H9 (cell line): ENCODE measurements around the gene ZNFX1. TPM values are rescaled to one million over a fixed set of nuclear protein-coding genes. Genes with fewer than 3 reads are reported as not detected.

ENCODE experiments used
- DNase-seq: peaks from one replicate; pipeline ENCODE4 v3.0.0-alpha.2; 2017
- H2AFZ ChIP-seq: one replicate; pipeline ENCODE4 v1.6.1; 2013; ENCODE audit warnings: mild to moderate bottlenecking, low read length, control low read depth, moderate library complexity
- H2AK5ac ChIP-seq: 2 replicates; pipeline ENCODE4 v1.6.1; 2013; ENCODE audit warnings: low read length, control low read depth, mixed read lengths; ENCODE audit not compliant: insufficient read length
- H2BK120ac ChIP-seq: one replicate; pipeline ENCODE4 v1.6.1; 2013; ENCODE audit warnings: low read depth, mild to moderate bottlenecking, low read length, control low read depth, inconsistent platforms; ENCODE audit not compliant: poor library complexity, severe bottlenecking
- H2BK12ac ChIP-seq: 2 replicates; pipeline ENCODE4 v1.6.1; 2013; ENCODE audit warnings: low read length, control low read depth, mixed read lengths, low read depth; ENCODE audit not compliant: insufficient read length
- H2BK15ac ChIP-seq: 2 replicates; pipeline ENCODE4 v1.6.1; 2013; ENCODE audit warnings: low read depth, low read length, control low read depth
- H2BK20ac ChIP-seq: one replicate; pipeline ENCODE4 v1.6.1; 2013; ENCODE audit warnings: low read depth, mild to moderate bottlenecking, low read length, control low read depth, inconsistent platforms; ENCODE audit not compliant: poor library complexity, severe bottlenecking
- H2BK5ac ChIP-seq: 2 replicates; pipeline ENCODE4 v1.6.1; 2013; ENCODE audit warnings: low read length, control low read depth, mixed read lengths; ENCODE audit not compliant: insufficient read length
- H3K14ac ChIP-seq: 2 replicates; pipeline ENCODE4 v1.6.1; 2013; ENCODE audit warnings: low read length, control low read depth; ENCODE audit not compliant: insufficient read depth
- H3K18ac ChIP-seq: 2 replicates; pipeline ENCODE4 v1.6.1; 2013; ENCODE audit warnings: low read depth, mild to moderate bottlenecking, mixed read lengths, low read length, control low read depth; ENCODE audit not compliant: insufficient read length
- H3K23ac ChIP-seq: 2 replicates; pipeline ENCODE4 v1.6.1; 2013; ENCODE audit warnings: low read length, control low read depth, mixed read lengths, low read depth; ENCODE audit not compliant: insufficient read length
- H3K23me2 ChIP-seq: 2 replicates; pipeline ENCODE4 v1.6.1; 2013; ENCODE audit warnings: low read depth, mild to moderate bottlenecking, mixed read lengths, low read length, control low read depth; ENCODE audit not compliant: insufficient read length, poor library complexity, severe bottlenecking
- H3K27ac ChIP-seq: 2 replicates; pipeline ENCODE4 v1.5.1; 2013; ENCODE audit warnings: low read length, control low read depth, mixed read lengths, low read depth; ENCODE audit not compliant: insufficient read length
- H3K27me3 ChIP-seq: 2 replicates; pipeline ENCODE4 v1.6.1; 2013; ENCODE audit warnings: low read length, control low read depth, inconsistent platforms; ENCODE audit not compliant: insufficient read depth
- H3K4ac ChIP-seq: 2 replicates; pipeline ENCODE4 v1.6.1; 2013; ENCODE audit warnings: low read depth, mild to moderate bottlenecking, control low read depth, inconsistent platforms, low read length, moderate library complexity
- H3K4me1 ChIP-seq: 2 replicates; pipeline ENCODE4 v1.6.1; 2013; ENCODE audit warnings: low read length, control low read depth, inconsistent platforms; ENCODE audit not compliant: insufficient read depth
- H3K4me2 ChIP-seq: 2 replicates; pipeline ENCODE4 v1.6.1; 2013; ENCODE audit warnings: low read length, control low read depth, mixed read lengths; ENCODE audit not compliant: insufficient read length, insufficient read depth
- H3K56ac ChIP-seq: 2 replicates; pipeline ENCODE4 v1.6.1; 2013; ENCODE audit warnings: low read depth, mild to moderate bottlenecking, mixed read lengths, low read length, control low read depth; ENCODE audit not compliant: insufficient read length
- H3K79me1 ChIP-seq: 2 replicates; pipeline ENCODE4 v1.6.1; 2013; ENCODE audit warnings: low read depth, mild to moderate bottlenecking, moderate library complexity, low read length, control low read depth, inconsistent platforms; ENCODE audit not compliant: insufficient read depth, poor library complexity, severe bottlenecking
- H3K79me2 ChIP-seq: 2 replicates; pipeline ENCODE4 v1.6.1; 2013; ENCODE audit warnings: low read length, control low read depth, inconsistent platforms; ENCODE audit not compliant: insufficient read depth
- H3K9ac ChIP-seq: 2 replicates; pipeline ENCODE4 v1.6.1; 2013; ENCODE audit warnings: low read length, control low read depth, mixed read lengths; ENCODE audit not compliant: insufficient read length; ENCODE audit errors: extremely low read depth
- H3K9me3 ChIP-seq: one replicate; pipeline ENCODE4 v1.6.1; 2013; ENCODE audit warnings: low read depth, low read length, inconsistent platforms; ENCODE audit not compliant: control insufficient read depth
- H3T11ph ChIP-seq: one replicate; pipeline ENCODE4 v1.6.1; 2013; ENCODE audit warnings: mild to moderate bottlenecking, low read length, control low read depth, inconsistent platforms
- H4K20me1 ChIP-seq: one replicate; pipeline ENCODE4 v1.6.1; 2013; ENCODE audit not compliant: control insufficient read depth, insufficient read length, insufficient read depth
- H4K5ac ChIP-seq: 2 replicates; pipeline ENCODE4 v1.6.1; 2013; ENCODE audit warnings: low read depth, mild to moderate bottlenecking, mixed read lengths, low read length, control low read depth; ENCODE audit not compliant: insufficient read length
- H4K8ac ChIP-seq: replicated peaks from 2 replicates; pipeline ENCODE4 v1.6.1; 2013; ENCODE audit warnings: low read length, control low read depth, mixed read lengths, low read depth; ENCODE audit not compliant: insufficient read length
- H4K91ac ChIP-seq: 2 replicates; pipeline ENCODE4 v1.6.1; 2013; ENCODE audit warnings: low read depth, mild to moderate bottlenecking, moderate library complexity, mixed read lengths, low read length, control low read depth; ENCODE audit not compliant: insufficient read length
- H3K27ac Mint-ChIP-seq, 3 experiments: 2 replicates in 2 of 3; 3 replicates in 1 of 3; pipeline ENCODE4 v1.8.0; 2020 to 2021; ENCODE audit warnings: mixed read lengths in 3 of 3, mild to moderate bottlenecking in 1 of 3, moderate library complexity in 1 of 3
- H3K27me3 Mint-ChIP-seq: 2 replicates; pipeline ENCODE4 v1.8.0; 2021; ENCODE audit warnings: low read depth, mild to moderate bottlenecking, moderate library complexity, mixed read lengths
- H3K36me3 Mint-ChIP-seq, 3 experiments: 2 replicates in 2 of 3; 3 replicates in 1 of 3; pipeline ENCODE4 v1.8.0; 2020 to 2021; ENCODE audit warnings: low read depth in 3 of 3, mixed read lengths in 3 of 3; ENCODE audit not compliant: insufficient read depth in 1 of 3
- H3K4me1 Mint-ChIP-seq, 2 experiments: 2 replicates each; pipeline ENCODE4 v1.8.0; 2020; ENCODE audit warnings: mixed read lengths in 2 of 2
- H3K4me3 Mint-ChIP-seq, 2 experiments: 2 replicates in 1 of 2; 3 replicates in 1 of 2; pipeline ENCODE4 v1.8.0; 2020 to 2021; ENCODE audit warnings: mild to moderate bottlenecking in 2 of 2, mixed read lengths in 2 of 2, moderate library complexity in 1 of 2
- H3K9me3 Mint-ChIP-seq, 2 experiments: 2 replicates in 1 of 2; 3 replicates in 1 of 2; pipeline ENCODE4 v1.8.0; 2020; ENCODE audit warnings: mild to moderate bottlenecking in 2 of 2, mixed read lengths in 2 of 2, moderate library complexity in 1 of 2
- WGBS: extraction: QIAGEN DNeasy Blood & Tissue Kit; methylation state at CpG from one replicate; pipeline ENCODE4 v1.1.7; 2013; ENCODE audit warnings: missing lambda C conversion rate, low lambda C conversion rate, mixed read lengths; ENCODE audit not compliant: insufficient read length; ENCODE audit errors: extremely low coverage; 5-methylcytosine and 5-hydroxymethylcytosine counted together
- total RNA-seq: library from RNA; stranded (reverse); gene quantifications from 2 replicates; pipeline ENCODE4 v1.2.1, GENCODE V29; 2021
- TF ChIP-seq, protein P1 (sequence below): fragments of 200-600 bp; sonication (generic); conservative IDR thresholded peaks from 3 replicates; pipeline ENCODE4 v1.8.0; 2021; ENCODE audit warnings: antibody characterized with exemption, mild to moderate bottlenecking

ZNFX1 gene
- total RNA-seq, 1 experiment from 2014 or later, result 13.3 TPM

- no peak overlapping the region for H3K23ac ChIP-seq
- no peak overlapping the region for H4K8ac ChIP-seq
- H3K79me1 ChIP-seq, result no peaks in the 10 kb centered on the region
- H3K18ac ChIP-seq, result no peak overlapping the region
- no peak overlapping the region for H2BK20ac ChIP-seq
- no peak overlapping the region for H4K91ac ChIP-seq
- H3K4me2 ChIP-seq, result no peak overlapping the region
- H2BK12ac ChIP-seq, result no peak overlapping the region
- H2BK15ac ChIP-seq, result no peak overlapping the region
- H3K27ac ChIP-seq, result no peak overlapping the region
- no peaks in the 10 kb centered on the region for H4K20me1 ChIP-seq
- H4K5ac ChIP-seq, result no peak overlapping the region
- no peak overlapping the region for H2AK5ac ChIP-seq
- no peaks in the 10 kb centered on the region for H3K79me2 ChIP-seq
- peaks cover 20% of the 10 kb centered on the region; the same call in 1 of the 2 replicates for H3K27me3 ChIP-seq
- Mint-ChIP-seq H3K4me1 (peaks cover 24 to 37% of the 10 kb centered on the region in 2 experiments), H3K36me3 (no peaks in the 10 kb centered on the region; a peak in 1 of 7 replicates), H3K27ac (no peak overlapping the region; a peak in 2 of 7 replicates), H3K9me3 (peaks cover 5 to 10% of the 10 kb centered on the region in 2 experiments; a peak in 2 of 5 replicates), H3K27me3 (peaks cover 57% of the 10 kb centered on the region), H3K4me3 (peak overlapping the region in 1 of 2 experiments; percentile 22; a peak in 1 of 5 replicates)
- H3K23me2 ChIP-seq, result peaks cover 9% of the 10 kb centered on the region
- H3T11ph ChIP-seq, result no peak overlapping the region
- H3K4ac ChIP-seq, result no peak overlapping the region
- no peak overlapping the region for H2BK5ac ChIP-seq
- H3K56ac ChIP-seq, result no peak overlapping the region
- 0 out of 2 replicates have a peak, but pooled peaks cover 4% of the 10 kb centered on the region for H3K4me1 ChIP-seq
- no CpG with 5 or more reads among the region's 1 CpG for WGBS
- H3K14ac ChIP-seq, result no peak overlapping the region
- no peak overlapping the region for H2BK120ac ChIP-seq
- no peaks in the 10 kb centered on the region for H3K9me3 ChIP-seq
- no peak overlapping the region for H3K9ac ChIP-seq
- peak; percentile 84 for DNase-seq
- no peak overlapping the region for H2AFZ ChIP-seq
- TF ChIP-seq, protein P1, sequence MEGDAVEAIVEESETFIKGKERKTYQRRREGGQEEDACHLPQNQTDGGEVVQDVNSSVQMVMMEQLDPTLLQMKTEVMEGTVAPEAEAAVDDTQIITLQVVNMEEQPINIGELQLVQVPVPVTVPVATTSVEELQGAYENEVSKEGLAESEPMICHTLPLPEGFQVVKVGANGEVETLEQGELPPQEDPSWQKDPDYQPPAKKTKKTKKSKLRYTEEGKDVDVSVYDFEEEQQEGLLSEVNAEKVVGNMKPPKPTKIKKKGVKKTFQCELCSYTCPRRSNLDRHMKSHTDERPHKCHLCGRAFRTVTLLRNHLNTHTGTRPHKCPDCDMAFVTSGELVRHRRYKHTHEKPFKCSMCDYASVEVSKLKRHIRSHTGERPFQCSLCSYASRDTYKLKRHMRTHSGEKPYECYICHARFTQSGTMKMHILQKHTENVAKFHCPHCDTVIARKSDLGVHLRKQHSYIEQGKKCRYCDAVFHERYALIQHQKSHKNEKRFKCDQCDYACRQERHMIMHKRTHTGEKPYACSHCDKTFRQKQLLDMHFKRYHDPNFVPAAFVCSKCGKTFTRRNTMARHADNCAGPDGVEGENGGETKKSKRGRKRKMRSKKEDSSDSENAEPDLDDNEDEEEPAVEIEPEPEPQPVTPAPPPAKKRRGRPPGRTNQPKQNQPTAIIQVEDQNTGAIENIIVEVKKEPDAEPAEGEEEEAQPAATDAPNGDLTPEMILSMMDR, result peak; percentile 70
Observed at GRCh38 chr20:49320460-49320859, 42.6 kb upstream of the ZNFX1 start.
